CD4-positive, alpha-beta T cell treated with Interleukin-4 for 1 hour (primary cell): ENCODE data around the gene TTC32.

Experiments used
- DNase-seq, 2 donors: peaks; one replicate each; pipeline ENCODE4 v3.0.0-alpha.2; 2020 to 2022

The TTC32 gene

DNA sequence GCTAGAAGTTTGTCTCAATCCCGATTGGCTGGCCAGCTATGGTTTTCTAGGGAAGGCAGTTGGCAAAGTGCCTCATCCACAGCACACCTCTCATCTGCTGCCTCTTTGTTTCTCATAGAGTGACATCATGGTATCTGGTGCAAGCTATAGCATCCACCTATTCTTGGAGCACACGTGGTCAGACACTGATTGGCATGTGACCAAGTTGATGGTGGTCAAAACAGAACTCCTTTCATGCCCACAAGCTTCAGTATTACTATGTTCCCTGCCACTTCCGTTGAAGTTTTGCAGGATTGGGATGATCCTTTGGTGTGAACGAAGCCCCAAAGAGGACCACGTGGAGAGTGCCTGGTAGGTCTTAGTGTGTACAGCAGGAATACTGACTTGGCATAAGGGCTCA is 28.8 kb downstream of the TTC32 start:
- DNase-seq: no peak

DNA sequence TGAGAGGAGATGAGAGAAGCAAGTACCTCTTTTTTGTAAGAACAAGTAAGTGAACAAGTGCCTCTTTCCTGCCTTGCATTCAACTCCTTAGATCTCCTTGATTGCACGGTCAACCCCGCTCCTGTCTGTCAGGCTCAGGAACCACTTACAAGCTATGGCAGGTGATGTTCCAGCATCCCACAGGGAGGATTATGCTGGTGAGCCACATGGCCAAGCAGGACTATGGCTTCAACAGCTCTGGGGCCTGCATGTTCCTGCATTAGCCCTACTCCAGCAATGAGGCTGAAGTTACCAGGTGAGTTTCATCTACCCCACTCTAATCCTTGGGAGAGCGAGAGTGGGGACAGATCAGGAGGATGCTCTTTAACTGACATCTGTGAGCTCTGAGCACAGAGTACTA is 29.5 kb downstream of the TTC32 start:
- no peak for DNase-seq

DNA sequence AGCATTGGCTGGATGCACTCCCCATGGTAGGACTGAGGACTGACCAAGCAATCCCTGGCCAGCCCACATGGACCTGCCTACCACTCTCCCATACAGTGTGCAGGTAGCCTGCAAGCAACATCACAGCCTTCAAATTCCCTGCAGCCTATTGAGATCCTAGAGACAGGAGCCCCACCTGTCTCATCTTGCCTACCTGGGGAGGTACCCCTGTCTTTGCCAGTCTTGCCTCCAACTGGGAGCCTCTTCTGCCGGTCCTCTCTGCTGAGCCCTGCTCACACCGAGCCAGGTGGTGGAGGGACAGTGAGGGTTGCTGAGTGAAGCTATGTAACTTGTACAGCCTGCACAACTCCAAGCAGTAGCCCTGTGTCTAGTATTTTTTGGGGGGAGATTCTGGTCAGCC is 29.9 kb downstream of the TTC32 start:
- DNase-seq: no peak

DNA sequence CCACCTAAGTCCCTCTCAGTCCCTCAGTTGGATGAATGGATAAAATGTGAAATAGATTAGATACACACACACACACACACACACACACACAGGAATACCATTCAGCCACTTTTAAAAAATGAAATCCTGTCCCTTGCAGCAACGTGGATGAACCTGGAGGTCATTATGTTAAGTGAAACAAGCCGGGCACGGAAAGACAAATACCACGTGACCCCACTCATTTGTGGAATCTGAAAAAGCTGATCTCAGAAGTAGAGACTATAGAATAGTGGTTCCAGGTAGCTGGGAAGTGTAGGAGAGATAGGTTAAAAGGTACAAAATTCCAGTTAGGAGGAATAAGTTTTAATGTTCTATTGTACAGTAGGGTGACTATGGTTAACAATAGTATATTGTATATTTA is 31.0 kb downstream of the TTC32 start:
- no peak for DNase-seq

DNA sequence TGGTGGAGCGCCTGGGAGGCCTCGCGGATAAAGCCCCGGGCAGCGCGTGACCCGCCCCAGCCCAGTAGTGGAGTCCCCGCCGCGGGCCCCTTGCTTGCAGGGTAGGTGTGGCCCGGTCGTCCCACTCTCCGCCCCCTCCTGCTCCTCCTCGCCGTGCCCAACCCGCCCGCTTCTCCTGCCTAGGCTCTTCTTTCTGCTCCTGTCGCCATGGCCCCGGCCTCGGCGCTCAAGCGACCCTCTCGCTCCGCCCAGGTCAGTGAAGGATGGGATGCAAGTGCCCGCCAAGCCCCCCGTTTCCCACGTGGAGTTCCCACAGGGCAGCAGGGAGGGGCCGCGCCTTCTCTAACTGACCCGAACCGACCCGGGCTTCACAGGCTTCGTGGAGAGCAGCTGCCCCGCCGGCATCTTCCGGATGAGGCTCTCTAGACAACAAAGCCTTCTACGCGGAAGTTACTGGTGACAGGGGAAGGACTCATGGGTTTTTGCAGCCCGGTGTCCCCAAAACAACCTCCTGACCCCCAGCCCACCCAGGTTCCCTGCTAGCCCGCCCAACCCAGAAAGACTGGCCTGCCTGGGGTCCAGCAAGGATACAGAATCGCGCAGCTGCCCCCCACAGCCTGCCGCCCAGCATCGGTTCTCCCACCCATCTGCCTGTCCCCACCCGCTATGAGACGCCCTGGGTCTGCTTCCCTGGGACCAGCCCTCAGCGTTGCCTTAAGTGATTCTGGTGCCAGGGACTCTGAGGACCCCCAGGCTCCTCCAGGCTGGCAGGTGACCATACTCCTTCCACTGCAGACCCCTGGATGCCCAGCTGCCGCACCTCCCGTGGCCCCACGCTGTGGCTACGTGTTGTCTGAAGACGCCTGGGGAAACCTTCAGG is 32.8 kb downstream of the TTC32 start:
- DNase-seq: peak; percentile 63 to 65

DNA sequence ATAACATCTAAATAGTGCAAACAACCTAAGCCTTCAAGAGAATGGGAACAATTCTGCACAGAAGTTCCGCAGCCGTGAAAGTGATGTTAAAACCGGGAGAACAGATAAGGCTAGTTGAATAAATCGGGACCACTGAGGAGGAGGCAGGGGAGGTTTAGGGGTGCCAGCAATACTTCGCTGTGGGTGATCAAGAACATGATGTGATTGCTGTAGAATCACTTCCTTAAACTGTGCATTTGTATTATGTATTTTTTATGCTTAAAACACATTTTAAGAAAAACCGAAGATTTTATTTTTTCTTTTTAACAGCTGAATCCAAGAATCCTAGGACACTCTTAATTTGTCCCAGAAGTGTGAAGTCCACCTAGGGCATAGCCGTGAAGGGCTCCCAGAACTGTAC is 33.6 kb downstream of the TTC32 start:
- DNase-seq: no peak

DNA sequence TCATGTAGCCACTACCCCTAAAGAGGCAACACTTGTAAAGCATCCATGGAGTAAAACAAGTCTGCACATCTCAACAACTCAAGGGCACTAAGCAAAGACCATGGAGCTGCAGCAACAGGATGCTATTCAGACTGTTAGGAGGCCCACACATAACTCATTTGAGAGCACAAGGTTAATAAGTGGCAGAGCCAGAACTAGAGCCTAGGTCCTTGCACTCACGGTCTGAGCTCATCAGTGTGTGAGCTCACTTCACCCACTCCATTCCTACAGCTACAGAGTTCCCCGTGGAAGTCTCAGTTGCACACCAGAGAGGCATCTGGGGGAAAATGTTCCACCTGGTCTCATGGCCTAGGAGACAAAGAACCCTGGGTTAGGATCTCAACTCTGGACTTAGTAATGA is 35.0 kb downstream of the TTC32 start:
- DNase-seq: no peak

DNA sequence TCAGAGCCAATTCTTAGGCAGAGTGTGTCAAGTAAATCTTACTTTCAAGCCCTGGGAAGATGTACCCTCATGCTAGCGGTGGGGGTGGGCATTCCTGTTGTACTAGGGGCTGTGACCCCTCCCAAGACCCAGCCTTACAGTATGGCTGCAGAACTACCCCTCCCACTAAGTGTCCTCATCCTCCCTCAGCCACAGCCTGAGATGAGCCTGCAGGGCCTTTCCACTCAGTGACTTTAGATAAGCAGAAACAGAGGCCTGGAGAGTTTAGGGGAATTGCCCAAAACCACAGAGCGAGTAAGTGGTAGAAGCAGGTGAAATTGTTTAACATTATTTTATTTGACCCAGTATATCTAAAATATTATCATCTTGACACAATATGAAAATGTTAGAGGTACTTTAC is 36.6 kb downstream of the TTC32 start:
- no peak for DNase-seq

DNA sequence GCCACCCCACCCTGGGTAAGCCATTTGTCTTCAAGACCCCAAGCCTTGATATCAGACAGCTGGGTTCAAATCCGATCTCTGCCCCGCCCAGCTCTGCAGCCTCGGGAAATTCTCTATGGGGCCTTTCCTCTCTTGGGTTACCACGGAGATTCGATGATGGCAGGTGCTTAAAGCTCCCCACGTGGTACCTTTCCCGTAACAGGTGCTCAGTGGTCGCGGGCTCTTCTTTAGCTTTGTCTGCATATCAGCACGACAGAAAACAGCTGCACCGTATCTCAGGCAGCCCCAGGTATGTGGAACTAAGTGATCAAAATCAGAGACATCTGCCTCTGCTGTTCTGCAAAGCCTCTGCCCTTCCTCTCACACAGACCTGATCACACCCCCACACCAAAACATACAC is 37.4 kb downstream of the TTC32 start:
- DNase-seq: no peak

DNA sequence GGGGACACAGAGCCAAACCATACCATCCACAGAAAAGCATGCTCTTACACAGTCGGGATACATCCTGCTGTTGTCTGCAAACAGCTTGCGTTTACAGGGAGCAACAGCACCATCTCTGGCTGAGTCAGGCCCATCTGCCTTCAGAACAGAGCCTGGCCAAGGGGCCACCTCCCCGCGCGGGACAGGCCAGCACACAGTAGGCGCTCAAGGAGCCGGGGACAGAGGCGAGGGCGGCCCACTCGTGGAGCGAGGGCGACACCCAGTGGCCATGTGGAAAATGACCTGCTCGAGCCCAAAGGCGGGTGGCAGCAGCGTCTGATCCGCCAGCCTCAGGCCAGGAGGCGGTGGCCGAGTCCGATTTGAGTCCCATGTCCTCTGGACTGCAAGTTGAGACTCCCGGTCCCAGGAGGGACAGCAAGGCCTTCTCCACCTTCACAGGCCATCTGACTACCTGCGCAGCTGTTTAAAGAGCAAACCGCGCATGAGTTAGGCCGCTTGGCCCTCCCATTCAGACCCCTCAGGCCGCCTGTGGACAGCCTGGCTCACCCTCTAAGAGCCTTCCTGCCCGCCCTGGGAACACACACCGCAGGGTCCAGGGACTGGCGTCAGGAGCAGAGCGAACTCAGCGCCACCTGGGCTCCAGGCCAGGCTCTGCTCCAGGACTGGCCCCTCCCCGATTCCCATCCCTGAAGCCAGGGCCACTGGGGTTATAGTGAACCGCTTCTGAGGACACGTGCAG is 38.3 kb downstream of the TTC32 start:
- peak; percentile 68 to 69 for DNase-seq

DNA sequence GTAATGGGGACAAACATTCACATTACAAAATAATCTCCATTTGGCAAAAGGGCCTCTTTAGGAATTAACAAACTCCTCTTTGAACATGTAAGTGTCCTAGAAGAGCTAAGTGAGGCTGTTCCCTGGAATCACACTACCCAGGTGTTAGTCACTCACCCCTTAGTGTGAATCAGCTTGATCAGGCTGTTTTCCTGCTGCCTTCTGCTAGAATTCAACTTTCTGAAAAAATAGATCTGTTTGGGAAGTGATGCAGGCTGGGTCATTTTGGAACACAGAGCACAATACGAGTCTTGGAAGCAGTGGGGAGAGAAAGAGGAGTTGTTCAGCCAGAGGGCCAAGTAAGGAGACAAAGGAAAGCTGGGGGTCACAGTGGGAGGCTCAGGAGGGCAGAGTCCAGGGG is 40.0 kb downstream of the TTC32 start:
- no peak for DNase-seq

DNA sequence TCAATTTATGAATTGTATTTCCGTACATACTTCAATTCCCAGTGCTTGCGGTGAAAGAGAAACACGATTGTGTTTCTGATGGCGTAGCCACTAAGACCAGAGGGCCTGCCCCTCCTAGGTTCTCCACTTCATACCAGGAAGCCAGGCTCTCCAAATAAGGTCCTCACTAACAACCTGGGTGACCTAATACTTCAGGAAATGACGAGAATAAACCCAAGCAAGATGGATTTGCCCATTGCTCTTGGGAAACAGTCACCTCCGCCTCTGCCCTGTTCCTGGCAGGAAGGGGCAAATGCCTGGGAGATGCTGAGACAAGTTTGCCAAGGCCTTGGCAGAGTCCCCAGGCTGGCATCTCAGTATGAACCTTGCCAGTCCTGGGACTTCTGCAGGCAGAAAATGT is 41.8 kb downstream of the TTC32 start:
- DNase-seq: no peak

DNA sequence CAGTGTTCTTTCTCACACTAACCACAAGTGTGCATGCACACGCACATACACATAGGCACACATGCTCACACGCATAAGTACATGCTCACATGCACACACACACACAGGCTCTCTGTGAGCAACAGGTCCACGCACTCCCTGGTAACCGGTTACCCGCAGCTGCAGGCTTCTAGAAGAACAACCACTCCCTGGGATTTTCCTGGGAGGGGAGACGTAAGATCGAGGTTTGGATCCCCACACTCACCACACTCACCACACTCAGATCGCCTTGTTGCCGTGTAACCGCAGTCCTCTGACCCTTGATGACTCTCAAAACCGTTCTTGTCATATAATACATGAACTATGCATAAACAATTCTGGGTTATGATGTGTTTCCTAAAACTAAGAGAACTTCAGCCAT is 42.2 kb downstream of the TTC32 start:
- DNase-seq: no peak

DNA sequence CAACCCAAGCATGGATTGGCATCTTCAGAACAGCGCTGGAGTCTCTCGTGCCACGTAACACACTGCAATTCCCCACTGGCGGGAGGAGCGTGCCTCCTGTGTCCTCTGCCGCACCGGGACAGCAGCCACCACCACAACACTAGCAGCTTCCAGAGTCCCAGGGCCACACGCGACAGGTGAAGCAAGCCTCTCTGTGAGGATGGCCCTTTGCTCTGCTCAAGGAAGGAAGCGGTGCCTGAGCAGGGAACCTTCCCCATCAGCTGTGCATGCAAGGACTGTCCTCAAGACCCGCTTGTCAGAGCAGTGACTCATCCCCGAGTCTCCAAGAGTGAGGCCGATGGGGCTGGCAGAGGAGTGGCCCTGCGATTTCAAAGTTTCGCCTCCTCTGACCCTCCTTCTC is 44.0 kb downstream of the TTC32 start:
- no peak for DNase-seq

DNA sequence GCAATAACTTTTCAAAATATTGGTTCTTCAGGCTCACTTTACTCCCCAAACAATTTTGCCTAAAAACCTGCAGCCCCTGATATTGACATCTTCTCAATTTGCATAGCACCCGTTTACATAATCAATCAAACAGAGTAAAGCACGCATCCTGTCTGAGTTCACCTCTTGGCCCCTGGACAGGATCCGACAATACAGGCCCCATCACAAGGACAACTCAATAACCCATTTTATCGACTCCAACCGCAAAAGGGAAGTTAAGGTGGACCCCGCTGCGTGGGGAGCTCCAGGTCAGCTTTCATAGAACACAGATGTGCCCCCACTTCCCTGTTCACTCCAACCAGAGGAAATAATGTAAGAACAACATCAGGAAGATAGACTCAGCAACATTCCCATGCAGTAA is 44.7 kb downstream of the TTC32 start:
- no peak for DNase-seq

DNA sequence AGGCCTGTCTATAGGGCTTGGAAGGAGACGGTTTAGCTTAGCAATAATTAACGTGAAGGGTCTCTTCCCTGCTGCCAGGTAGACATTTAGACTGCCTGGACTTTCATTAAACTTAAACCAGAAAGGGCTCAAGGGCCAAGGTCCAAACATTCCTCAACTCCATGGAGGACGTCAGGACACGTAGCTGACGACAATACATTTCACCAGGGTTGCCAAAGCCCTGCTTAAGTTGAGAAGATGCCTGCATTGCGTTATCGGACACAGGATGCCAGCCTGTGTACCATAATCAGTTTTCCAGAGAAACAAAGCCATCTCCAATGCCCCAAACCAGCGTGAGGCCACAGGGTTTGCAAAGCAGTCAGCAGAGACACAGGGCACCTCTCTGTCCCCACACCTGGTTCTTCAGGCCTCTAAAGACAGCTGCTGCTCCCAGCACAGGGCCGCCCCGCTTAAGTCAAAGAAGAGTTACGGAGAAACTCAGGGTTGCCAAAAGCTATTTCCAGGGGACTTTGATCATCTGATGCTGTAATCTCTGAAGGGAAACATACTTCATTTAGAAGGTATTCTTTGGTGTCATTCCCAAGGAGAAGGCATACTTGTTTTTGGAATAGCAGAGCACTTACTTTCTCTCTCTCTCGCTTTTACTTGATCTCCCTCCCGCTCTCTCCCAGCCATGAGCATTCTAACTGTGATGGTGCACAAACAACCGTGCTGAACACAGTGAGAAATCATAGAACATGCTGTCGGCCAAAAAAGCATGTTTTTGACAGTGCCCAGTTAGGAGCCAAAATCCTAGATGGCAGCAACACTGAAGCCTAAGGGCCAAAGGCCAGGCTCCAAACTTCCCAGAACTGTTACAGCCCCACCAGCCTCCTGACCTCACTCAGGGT is 46.0 kb downstream of the TTC32 start:
- no peak for DNase-seq

DNA sequence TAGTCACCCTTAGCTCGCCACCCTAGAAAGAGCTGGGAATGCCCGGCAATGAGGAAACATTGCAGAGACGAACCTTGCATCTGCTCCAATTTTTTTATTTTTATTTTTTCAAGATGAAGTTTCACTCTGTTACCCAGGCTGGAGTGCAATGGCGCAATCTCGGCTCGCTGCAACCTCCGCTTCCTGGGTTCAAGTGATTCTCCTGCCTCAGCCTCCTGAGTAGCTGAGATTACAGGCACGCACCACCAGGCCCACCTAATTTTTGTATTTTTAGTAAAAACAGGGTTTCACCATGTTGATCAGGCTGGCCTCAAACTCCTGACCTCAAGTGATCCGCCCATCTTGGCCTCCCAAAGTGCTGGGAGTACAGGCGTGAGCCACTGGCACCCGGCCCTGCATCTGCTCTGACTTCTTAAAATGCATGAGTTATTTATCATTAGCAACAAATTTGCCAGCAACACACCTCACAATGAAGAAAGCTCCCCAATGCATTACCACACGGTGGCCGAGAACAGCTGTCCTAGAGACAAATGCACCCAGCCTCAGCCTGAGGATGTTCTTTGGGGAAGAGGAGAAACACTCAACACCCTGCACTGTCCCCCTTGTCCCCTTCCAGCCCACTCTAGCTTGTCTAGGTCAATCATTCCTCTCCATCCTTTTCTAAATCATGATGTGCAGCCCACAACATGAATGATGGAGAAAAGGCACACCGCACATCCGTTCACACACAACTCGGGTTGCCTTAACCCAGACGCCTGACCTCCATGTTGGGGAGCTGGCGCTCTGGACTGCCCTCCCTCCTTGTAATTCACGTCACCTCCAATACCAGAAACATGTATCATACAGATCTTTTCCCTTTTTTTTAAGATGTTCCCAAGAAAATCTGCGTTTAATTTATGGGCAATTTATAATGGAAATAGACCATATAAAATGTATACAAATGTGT is 46.9 kb downstream of the TTC32 start:
- DNase-seq: no peak

DNA sequence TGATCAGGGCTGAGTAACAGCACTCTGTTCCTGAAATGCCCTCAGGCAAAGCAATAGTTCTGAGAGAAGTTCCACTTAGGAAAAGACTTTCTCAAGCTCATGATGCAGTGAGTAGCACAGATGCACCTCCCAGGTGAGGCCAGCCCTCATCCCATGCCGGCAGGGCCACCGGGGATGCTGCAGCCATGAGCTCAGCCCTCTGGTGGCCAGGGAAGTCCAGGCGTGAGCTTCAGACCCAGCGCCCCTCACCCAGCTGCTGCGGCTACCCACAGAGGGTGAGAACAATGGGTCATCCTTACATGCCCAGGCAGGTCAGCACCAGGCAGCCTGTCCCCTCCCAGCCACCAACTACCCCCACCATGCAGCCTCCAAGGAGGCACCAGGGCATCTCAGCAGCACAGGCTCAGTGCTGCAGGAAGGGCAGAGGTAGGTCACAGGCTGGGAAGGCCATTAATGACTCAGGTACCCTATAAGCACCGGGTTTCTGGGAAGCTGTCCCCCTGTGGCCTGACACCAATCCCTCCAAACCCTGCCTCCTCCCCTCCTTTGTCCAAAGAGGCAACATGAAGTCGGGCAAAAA is 50.6 kb downstream of the TTC32 start:
- DNase-seq: no peak

DNA sequence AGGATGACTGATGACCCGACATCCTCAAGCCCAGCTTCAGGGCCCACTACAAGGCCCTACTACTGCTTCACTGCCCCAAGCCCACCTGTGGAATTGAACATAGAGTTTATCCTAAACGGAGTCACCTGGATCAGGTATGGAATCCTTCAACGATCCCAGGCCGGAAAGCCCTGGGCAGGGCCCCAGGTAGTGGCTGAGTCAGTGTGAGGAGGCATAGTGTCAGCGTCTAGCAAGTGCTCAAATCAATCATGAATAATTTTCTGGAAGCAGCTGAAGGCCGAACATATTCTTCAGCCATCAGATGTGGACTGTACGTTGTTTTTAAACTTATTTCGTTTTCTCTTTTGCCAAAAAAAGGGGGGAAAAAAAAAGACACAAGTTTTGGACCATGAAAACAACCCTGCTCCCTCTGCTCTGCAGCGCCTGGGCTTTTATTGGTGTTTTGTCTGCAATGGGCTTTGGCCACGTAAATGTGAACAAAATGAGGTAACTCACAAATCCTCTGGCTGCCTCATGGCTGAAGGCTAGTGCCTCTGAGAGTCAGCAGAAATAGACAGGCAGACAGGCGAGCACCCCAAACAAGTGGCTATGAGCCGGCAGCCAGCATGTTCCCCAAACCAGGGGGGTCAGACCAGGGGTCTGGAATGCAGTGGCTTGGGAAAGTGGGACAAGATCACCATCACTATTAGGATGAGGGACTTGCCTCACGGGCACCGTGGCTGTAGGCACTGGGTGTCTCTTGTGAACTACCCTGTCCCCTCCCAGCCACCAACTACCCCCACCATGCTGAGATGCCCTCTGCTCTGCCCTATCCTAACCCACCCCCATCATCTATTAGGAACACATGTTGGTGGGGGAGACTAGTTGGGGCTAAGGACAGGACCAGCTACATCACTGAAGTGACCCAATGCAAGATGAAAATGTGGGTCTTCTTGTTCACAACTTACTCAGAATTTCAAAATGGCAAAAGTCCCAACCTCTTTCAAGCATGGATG is 51.4 kb downstream of the TTC32 start:
- no peak for DNase-seq

DNA sequence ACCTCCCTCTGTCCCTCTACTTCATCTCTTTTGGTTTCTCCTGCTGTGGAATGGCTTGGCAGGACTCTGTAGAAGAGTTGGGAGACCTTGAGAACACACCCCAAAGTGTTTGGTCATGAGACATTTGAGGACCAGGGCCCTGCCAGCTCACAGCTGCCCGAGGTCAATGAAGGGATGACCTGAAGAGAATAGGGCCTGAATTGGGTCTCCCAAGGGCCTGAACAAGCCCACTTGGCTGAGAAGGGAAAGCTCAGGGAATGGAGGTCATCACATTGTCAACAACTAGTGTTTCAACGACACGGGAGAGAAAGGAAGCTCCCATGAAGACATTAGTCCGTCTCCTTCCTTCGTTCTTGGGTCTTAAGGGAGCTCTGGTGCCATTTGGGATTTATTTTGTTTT is 52.8 kb downstream of the TTC32 start:
- no peak for DNase-seq
